Endothelial cell of umbilical vein (primary cell): Measurements from ENCODE around the gene GRIK3. TPM values are rescaled to one million over a fixed set of nuclear protein-coding genes. Genes with fewer than 3 reads are reported as not detected.

ENCODE experiments used
- BruUV-seq: library from RNA; stranded (reverse); fragments of 400-500 nt; replicated peaks from 2 replicates; lab custom pipeline; 2021; lab: Mats Ljungman, UMichigan
- CTCF ChIA-PET: fragments of 300-600, 350-600 bp; sonication (Branson Sonifier 250); formaldehyde crosslinking; loops from one replicate; lab custom pipeline; 2021; ENCODE audit warnings: antibody characterized with exemption, inconsistent platforms; lab: Charles Lee
- POLR2A ChIA-PET: fragments of 300-600, 350-600 bp; sonication (Branson Sonifier 250); formaldehyde crosslinking; loops from one replicate; lab custom pipeline; 2021; ENCODE audit warnings: antibody characterized with exemption, inconsistent platforms; lab: Charles Lee
- DNase-seq: peaks from one replicate; pipeline ENCODE4 v3.0.0-alpha.2; 2011; ENCODE audit warnings: low read depth, low spot score
- FAIRE-seq: peaks from 2 replicates; lab custom pipeline; 2011; peaks lifted over from hg19 to GRCh38; lab: Jason Lieb, UNC
- H2AFZ ChIP-seq: 2 replicates; pipeline ENCODE4 v1.6.0; 2012; ENCODE audit warnings: low read depth, low read length, control low read depth, inconsistent platforms
- H3K27ac ChIP-seq: 2 replicates; pipeline ENCODE4 v1.5.1; 2011; ENCODE audit warnings: low read depth, mild to moderate bottlenecking, control low read depth, low read length, moderate library complexity; ENCODE audit not compliant: insufficient read depth
- H3K27me3 ChIP-seq, 2 experiments: 2 replicates each; pipeline versions ENCODE4 v1.6.0 to v1.6.1; 2011; ENCODE audit warnings: low read length in 2 of 2, mixed read lengths in 1 of 2; ENCODE audit not compliant: control insufficient read depth in 2 of 2, insufficient read depth in 2 of 2
- H3K36me3 ChIP-seq, 2 experiments: 2 replicates in 1 of 2; 3 replicates in 1 of 2; pipeline ENCODE4 v1.5.1; 2011; ENCODE audit warnings: low read length in 2 of 2, mild to moderate bottlenecking in 1 of 2, moderate library complexity in 1 of 2; ENCODE audit not compliant: control insufficient read depth in 2 of 2, insufficient read depth in 2 of 2; ENCODE audit errors: extremely low read depth in 1 of 2
- H3K4me1 ChIP-seq: 3 replicates; pipeline ENCODE4 v1.5.1; 2011; ENCODE audit warnings: mild to moderate bottlenecking, low read length; ENCODE audit not compliant: control insufficient read depth, insufficient read depth; ENCODE audit errors: extremely low read depth
- H3K4me2 ChIP-seq: 2 replicates; pipeline ENCODE4 v1.6.1; 2011; ENCODE audit warnings: low read length, control low read depth, mixed read lengths; ENCODE audit not compliant: insufficient read depth
- H3K4me3 ChIP-seq, 3 experiments: fragments of 200-600 bp in 1 of 3; sonication (generic), shearing (Covaris generic) in 1 of 3; replicated peaks in 1 of 3; 2 replicates each; pipeline ENCODE4 v1.5.1; 2011 to 2016; ENCODE audit warnings: control low read depth in 3 of 3, low read length in 3 of 3, mild to moderate bottlenecking in 2 of 3, inconsistent platforms in 1 of 3, low read depth in 1 of 3, moderate library complexity in 1 of 3; ENCODE audit not compliant: insufficient read depth in 1 of 3
- H3K79me2 ChIP-seq: 2 replicates; pipeline ENCODE4 v1.6.0; 2012; ENCODE audit warnings: low read length, inconsistent platforms; ENCODE audit not compliant: control insufficient read depth, insufficient read depth
- H3K9ac ChIP-seq: replicated peaks from 2 replicates; pipeline ENCODE3; 2011; ENCODE audit warnings: low read length, control low read depth; ENCODE audit not compliant: insufficient read depth; ENCODE audit errors: extremely low read depth
- H3K9me1 ChIP-seq: replicated peaks from 3 replicates; pipeline ENCODE4 v1.6.0; 2011; ENCODE audit warnings: mild to moderate bottlenecking, low read length; ENCODE audit not compliant: control insufficient read depth, insufficient read depth; ENCODE audit errors: extremely low read depth
- H3K9me3 ChIP-seq: replicated peaks from 2 replicates; pipeline ENCODE4 v1.5.1; 2012; ENCODE audit warnings: low read length, inconsistent platforms; ENCODE audit not compliant: control insufficient read depth, insufficient read depth
- H4K20me1 ChIP-seq: replicated peaks from 2 replicates; pipeline ENCODE3; 2011; ENCODE audit warnings: mild to moderate bottlenecking, low read length; ENCODE audit not compliant: control insufficient read depth, insufficient read depth; ENCODE audit errors: extremely low read depth
- EZH2 ChIP-seq: IDR thresholded peaks from 2 replicates; pipeline ENCODE4 v1.6.1; 2012; ENCODE audit warnings: borderline replicate concordance, low read depth, mild to moderate bottlenecking, moderate library complexity, low read length, inconsistent platforms; ENCODE audit not compliant: severe bottlenecking
- FOS ChIP-seq: IDR thresholded peaks from 2 replicates; pipeline ENCODE4 v1.6.1; 2011; ENCODE audit warnings: mild to moderate bottlenecking, low read length, moderate library complexity, borderline replicate concordance; ENCODE audit not compliant: insufficient read depth
- GATA2 ChIP-seq: IDR thresholded peaks from 2 replicates; pipeline ENCODE4 v1.7.0; 2011; ENCODE audit warnings: low read depth, mild to moderate bottlenecking, moderate library complexity, mixed read lengths, low read length; ENCODE audit not compliant: insufficient read length, insufficient read depth
- JUN ChIP-seq: IDR thresholded peaks from 2 replicates; pipeline ENCODE4 v1.6.1; 2011; ENCODE audit warnings: borderline replicate concordance, low read depth; ENCODE audit not compliant: insufficient read length, insufficient read depth
- MYC ChIP-seq: IDR thresholded peaks from one replicate; pipeline ENCODE4 v1.6.1; 2011; ENCODE audit warnings: mild to moderate bottlenecking, low read depth, low read length
- POLR2A ChIP-seq: IDR thresholded peaks from 2 replicates; pipeline ENCODE4 v1.6.1; 2012; ENCODE audit warnings: low read depth, mild to moderate bottlenecking, control low read depth, low read length
- POLR2AphosphoS5 ChIP-seq: IDR thresholded peaks from 2 replicates; pipeline ENCODE4 v1.6.1; 2012; ENCODE audit warnings: low read depth, mild to moderate bottlenecking, control low read depth, low read length, moderate library complexity; ENCODE audit not compliant: insufficient read depth
- dilution Hi-C: fragments of 300-500 bp; cut with MboI; formaldehyde crosslinking; loops from one replicate; pipeline ENCODE4 v1.15.0; 2019; ENCODE audit warnings: low sequenced_read_pairs; ENCODE audit not compliant: extremely low pct_ligation_motif_present
- intact Hi-C: fragments of 100-400 bp; cut with micrococcal nuclease; formaldehyde crosslinking; loops from one replicate; pipeline ENCODE4 v1.10.0; 2022
- polyA plus RNA-seq, 4 experiments: library from polyadenylated mRNA; depleted of rRNA in 3 of 4; stranded (reverse) in 3 of 4; unstranded in 1 of 4; fragments of >200 nt; gene quantifications; 2 replicates each; pipeline versions ENCODE4 v1.2.1 to v1.2.3, GENCODE V29; 2011 to 2012; ENCODE audit warnings: missing spikeins in 1 of 4
- total RNA-seq: library from RNA; stranded (reverse); gene quantifications from 2 replicates; pipeline ENCODE4 v1.2.3, GENCODE V29; 2021
- TF ChIP-seq, protein P1 (sequence below), 2 donors: IDR thresholded peaks; 1 replicate in 1 of 2; 2 replicates in 1 of 2; pipeline ENCODE4 v1.5.1; 2011; ENCODE audit warnings: low read length in 2 of 2, mild to moderate bottlenecking in 2 of 2, moderate library complexity in 2 of 2, control low read depth in 1 of 2, inconsistent platforms in 1 of 2, low read depth in 1 of 2; ENCODE audit not compliant: insufficient read depth in 1 of 2; ENCODE audit errors: extremely low read depth in 1 of 2
- TF ChIP-seq, protein P2 (sequence below): IDR thresholded peaks from 2 replicates; pipeline ENCODE4 v1.6.1; 2011; ENCODE audit not compliant: insufficient read depth, insufficient read length

GRIK3 gene
- total and polyA plus RNA-seq, 2 donors (not counting 3 experiments of a cell fraction or from before 2014, with no cell fraction given) = not detected

DNA sequence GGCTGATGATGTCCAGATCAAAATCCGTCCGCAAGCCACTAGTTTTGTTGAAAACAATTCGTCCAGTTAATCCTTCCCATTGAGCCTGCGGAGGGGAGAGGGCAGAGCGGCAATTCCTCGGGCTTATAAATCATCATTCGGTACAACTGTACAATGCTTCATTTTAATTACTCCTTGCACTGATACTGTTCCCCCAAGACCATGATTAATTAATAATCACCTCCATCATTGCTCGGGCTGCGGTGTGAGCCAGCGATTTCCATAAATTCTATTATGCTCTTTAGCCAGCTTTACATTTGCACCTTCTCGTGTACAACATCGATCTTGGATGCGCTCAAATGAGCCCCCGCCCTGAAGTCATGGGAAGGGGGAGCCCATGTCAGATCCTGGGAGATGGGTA, 180.7 kb downstream of the GRIK3 start:
- dilution Hi-C loops = no loop called here

More for the DNA sequence above, 180.7 kb downstream of the GRIK3 start:
- no peak overlapping the region for H3K4me2 ChIP-seq
- H3K4me3 ChIP-seq = no peak overlapping the region
- no TSS peak for BruUV-seq
- H3K9me1 ChIP-seq = no peaks in the 10 kb centered on the region
- H3K27ac ChIP-seq = no peak overlapping the region
- H3K36me3 ChIP-seq = no peaks in the 10 kb centered on the region
- no peaks in the 10 kb centered on the region for H4K20me1 ChIP-seq
- no peak overlapping the region for H2AFZ ChIP-seq
- FAIRE-seq = no peak
- no peak overlapping the region for H3K9ac ChIP-seq
- no peak for DNase-seq
- no peaks in the 10 kb centered on the region for H3K27me3 ChIP-seq
- ChIA-PET POLR2A (no interaction called here), CTCF (interaction anchor here (1.5 kb wide), 1 partner anchor 8 kb away, joined by 4 read pairs; no protein-coding TSS in a partner anchor)
- no peaks in the 10 kb centered on the region for H3K9me3 ChIP-seq
- H3K79me2 ChIP-seq = no peaks in the 10 kb centered on the region
- intact Hi-C loops = no loop called here
- TF ChIP-seq, protein P1, sequence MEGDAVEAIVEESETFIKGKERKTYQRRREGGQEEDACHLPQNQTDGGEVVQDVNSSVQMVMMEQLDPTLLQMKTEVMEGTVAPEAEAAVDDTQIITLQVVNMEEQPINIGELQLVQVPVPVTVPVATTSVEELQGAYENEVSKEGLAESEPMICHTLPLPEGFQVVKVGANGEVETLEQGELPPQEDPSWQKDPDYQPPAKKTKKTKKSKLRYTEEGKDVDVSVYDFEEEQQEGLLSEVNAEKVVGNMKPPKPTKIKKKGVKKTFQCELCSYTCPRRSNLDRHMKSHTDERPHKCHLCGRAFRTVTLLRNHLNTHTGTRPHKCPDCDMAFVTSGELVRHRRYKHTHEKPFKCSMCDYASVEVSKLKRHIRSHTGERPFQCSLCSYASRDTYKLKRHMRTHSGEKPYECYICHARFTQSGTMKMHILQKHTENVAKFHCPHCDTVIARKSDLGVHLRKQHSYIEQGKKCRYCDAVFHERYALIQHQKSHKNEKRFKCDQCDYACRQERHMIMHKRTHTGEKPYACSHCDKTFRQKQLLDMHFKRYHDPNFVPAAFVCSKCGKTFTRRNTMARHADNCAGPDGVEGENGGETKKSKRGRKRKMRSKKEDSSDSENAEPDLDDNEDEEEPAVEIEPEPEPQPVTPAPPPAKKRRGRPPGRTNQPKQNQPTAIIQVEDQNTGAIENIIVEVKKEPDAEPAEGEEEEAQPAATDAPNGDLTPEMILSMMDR (IDR thresholded peaks at IDR 0.05; ENCODE audit: extremely low read depth in 1 of 2, insufficient read depth in 1 of 2, low read depth in 1 of 2, low read length in 2 of 2) = no peak
- TF ChIP-seq FOS (no peak), MYC (no peak), POLR2AphosphoS5 (no peak), JUN (no peak), EZH2 (no peak), POLR2A (no peak), GATA2 (no peak)
- TF ChIP-seq, protein P2, sequence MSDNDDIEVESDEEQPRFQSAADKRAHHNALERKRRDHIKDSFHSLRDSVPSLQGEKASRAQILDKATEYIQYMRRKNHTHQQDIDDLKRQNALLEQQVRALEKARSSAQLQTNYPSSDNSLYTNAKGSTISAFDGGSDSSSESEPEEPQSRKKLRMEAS = no peak
- no peaks in the 10 kb centered on the region for H3K4me1 ChIP-seq
